GM12864 (cell line): Measurements from ENCODE around the gene NBAS.

Source experiments
- DNase-seq: peaks from one replicate; pipeline ENCODE4 v3.0.0-alpha.2; 2011; ENCODE audit warnings: low read depth
- H3K4me3 ChIP-seq: 2 replicates; pipeline ENCODE4 v1.5.1; 2011; ENCODE audit warnings: mild to moderate bottlenecking, low read depth, low read length, control low read depth
- CTCF ChIP-seq: IDR thresholded peaks from 2 replicates; pipeline ENCODE4 v1.5.1; 2011; ENCODE audit warnings: low read depth, mild to moderate bottlenecking, moderate library complexity, low read length, control low read depth, inconsistent platforms; ENCODE audit errors: missing control alignments

Gene NBAS

GRCh38 chr2:15472133-15472532, 89.0 kb downstream of the NBAS start:
- DNase-seq: no peak
- TF ChIP-seq CTCF: no peak
- H3K4me3 ChIP-seq: no peak overlapping the region

- TF ChIP-seq CTCF: no peak
- DNase-seq: no peak
- H3K4me3 ChIP-seq: no peak overlapping the region
Observed at GRCh38 chr2:15471606-15472005, 89.5 kb downstream of the NBAS start.

- no peak overlapping the region for H3K4me3 ChIP-seq
- DNase-seq: no peak
- no peak for TF ChIP-seq CTCF
Observed at GRCh38 chr2:15460112-15460620, 101.0 kb downstream of the NBAS start.

- no peak for TF ChIP-seq CTCF
- no peak for DNase-seq
- no peak overlapping the region for H3K4me3 ChIP-seq
Observed at GRCh38 chr2:15458277-15458676, 102.9 kb downstream of the NBAS start.

GRCh38 chr2:15457868-15458267, 103.3 kb downstream of the NBAS start:
- no peak for TF ChIP-seq CTCF
- no peak overlapping the region for H3K4me3 ChIP-seq
- no peak for DNase-seq

GRCh38 chr2:15456352-15456751, 104.8 kb downstream of the NBAS start:
- no peak for TF ChIP-seq CTCF
- DNase-seq: no peak
- H3K4me3 ChIP-seq: no peak overlapping the region

GRCh38 chr2:15450808-15451207, 110.3 kb downstream of the NBAS start:
- no peak for DNase-seq
- no peak for TF ChIP-seq CTCF

More at GRCh38 chr2:15450808-15451207, 110.3 kb downstream of the NBAS start:
- H3K4me3 ChIP-seq: no peak overlapping the region
